A549 (cell line): ENCODE measurements around the gene OCA2. TPM values are rescaled to one million over a fixed set of nuclear protein-coding genes. Genes with fewer than 3 reads are reported as not detected.

Experiments used
- ATAC-seq, 2 experiments: fragments of 200-7000 bp in 1 of 2; fragments of >200 bp in 1 of 2; cut with Nextera tagmentation in 1 of 2; cut with Tn5 transposase in 1 of 2; 3 replicates each; pipeline versions ENCODE4 v1.8.0 to v1.9.1; 2018 to 2020; ENCODE audit warnings: mild to moderate bottlenecking in 1 of 2, moderate library complexity in 1 of 2
- CTCF ChIA-PET: fragments of 300-600 bp; sonication (Branson Sonifier 250); formaldehyde crosslinking; extraction: SDS; loops from one replicate; lab custom pipeline; 2021; ENCODE audit warnings: antibody characterized with exemption, inconsistent platforms; lab: Yijun Ruan, JAX
- POLR2A ChIA-PET: fragments of 350-600 bp; formaldehyde crosslinking; extraction: SDS; loops from one replicate; lab custom pipeline; 2021; ENCODE audit warnings: antibody characterized with exemption, inconsistent platforms; lab: Yijun Ruan, JAX
- DNase-seq, 2 experiments: peaks; one replicate each; pipeline versions ENCODE4 v3.0.0 to v3.0.0-alpha.2; 2011 to 2016; ENCODE audit warnings: low read depth in 1 of 2, low spot score in 1 of 2
- FAIRE-seq: peaks from 2 replicates; lab custom pipeline; 2011; peaks lifted over from hg19 to GRCh38; lab: Jason Lieb, UNC
- H3K27ac ChIP-seq, 2 experiments: fragments of >200 bp; sonication (Bioruptor Twin); formaldehyde crosslinking; 3 replicates each; pipeline ENCODE4 v1.5.1; 2016 to 2017
- H3K4me1 ChIP-seq: fragments of >200 bp; sonication (Bioruptor Twin); formaldehyde crosslinking; 3 replicates; pipeline ENCODE4 v1.6.1; 2016
- H3K4me2 ChIP-seq: fragments of >200 bp; sonication (Bioruptor Twin); formaldehyde crosslinking; 3 replicates; pipeline ENCODE4 v1.6.1; 2016
- H3K4me3 ChIP-seq: fragments of >200 bp; sonication (Bioruptor Twin); formaldehyde crosslinking; 3 replicates; pipeline ENCODE4 v1.5.1; 2016
- H3K9me3 ChIP-seq: fragments of >200 bp; sonication (Bioruptor Twin); formaldehyde crosslinking; 3 replicates; pipeline ENCODE4 v1.6.1; 2016
- BCL3 ChIP-seq: fragments of >200 bp; sonication (Bioruptor Twin); formaldehyde crosslinking; IDR thresholded peaks from 3 replicates; pipeline ENCODE4 v1.6.1; 2016
- CEBPB ChIP-seq, 2 experiments: fragments of >200 bp in 1 of 2; sonication (Bioruptor Twin) in 1 of 2; formaldehyde crosslinking in 1 of 2; IDR thresholded peaks; 2 replicates each; pipeline ENCODE4 v1.6.1; 2012 to 2016
- ESRRA ChIP-seq: fragments of 150-350 bp; IDR thresholded peaks from 2 replicates; pipeline ENCODE4 v1.6.1; 2014; ENCODE audit warnings: mild to moderate bottlenecking, low read length, borderline replicate concordance
- GATA3 ChIP-seq: IDR thresholded peaks from 2 replicates; pipeline ENCODE4 v1.6.1; 2012; ENCODE audit warnings: borderline replicate concordance
- HDAC2 ChIP-seq: fragments of 200-600 bp; sonication (generic); IDR thresholded peaks from 2 replicates; pipeline ENCODE4 v1.6.1; 2016
- HOXB5 ChIP-seq: fragments of 250-450 bp; sonication (Bioruptor Pico); IDR thresholded peaks from 2 replicates; pipeline ENCODE4 v1.5.0; 2020; ENCODE audit warnings: mild to moderate bottlenecking, moderate library complexity
- JUNB ChIP-seq: fragments of >200 bp; sonication (Bioruptor Twin); formaldehyde crosslinking; IDR thresholded peaks from 2 replicates; pipeline ENCODE4 v1.6.1; 2016
- KDM5A ChIP-seq: fragments of 200-600 bp; sonication (generic); IDR thresholded peaks from 2 replicates; pipeline ENCODE4 v1.6.1; 2016; ENCODE audit warnings: antibody characterized with exemption, mild to moderate bottlenecking
- PHF8 ChIP-seq: fragments of 200-600 bp; sonication (generic); IDR thresholded peaks from 2 replicates; pipeline ENCODE4 v1.6.1; 2016; ENCODE audit warnings: low read depth, mild to moderate bottlenecking, antibody characterized with exemption, moderate library complexity, borderline replicate concordance
- RAD21 ChIP-seq, 2 experiments: fragments of >200 bp in 1 of 2; sonication (Bioruptor Twin) in 1 of 2; formaldehyde crosslinking in 1 of 2; IDR thresholded peaks in 1 of 2; conservative IDR thresholded peaks in 1 of 2; 2 replicates in 1 of 2; 3 replicates in 1 of 2; pipeline ENCODE4 v1.6.1; 2012 to 2018; ENCODE audit warnings: inconsistent platforms in 1 of 2
- RFX5 ChIP-seq: fragments of 450-650 bp; IDR thresholded peaks from 2 replicates; pipeline ENCODE4 v1.7.1; 2014; ENCODE audit warnings: antibody characterized with exemption, mild to moderate bottlenecking, moderate library complexity
- TP53 ChIP-seq: fragments of 250-450 bp; sonication (Bioruptor Pico); IDR thresholded peaks from 2 replicates; pipeline ENCODE4 v1.5.0; 2021; ENCODE audit warnings: mild to moderate bottlenecking, moderate library complexity
- ZNF302 ChIP-seq: fragments of 250-450 bp; sonication (Bioruptor Pico); IDR thresholded peaks from 2 replicates; pipeline ENCODE4 v1.9.0; 2021; ENCODE audit warnings: inconsistent platforms, mild to moderate bottlenecking, moderate library complexity
- WGBS: methylation state at CpG from one replicate; pipeline ENCODE4 v1.1.6; 2017; ENCODE audit errors: missing lambda C conversion rate; 5-methylcytosine and 5-hydroxymethylcytosine counted together
- polyA plus RNA-seq, 4 experiments: library from polyadenylated mRNA; depleted of rRNA in 3 of 4; stranded (reverse); fragments of >200 nt; fragmentation: RNase III in 1 of 4; extraction: RNeasy Plus Mini Kit Qiagen cat#74134 plus additional on column Dnase treatment in 1 of 4; gene quantifications; 2 replicates in 3 of 4; 3 replicates in 1 of 4; pipeline ENCODE4 v1.2.3, GENCODE V29; 2011 to 2017
- TF ChIP-seq, protein P1 (sequence below): fragments of >200 bp; sonication (Bioruptor Twin); formaldehyde crosslinking; IDR thresholded peaks from 2 replicates; pipeline ENCODE4 v1.6.1; 2016
- TF ChIP-seq, protein P2 (sequence below): fragments of 200-600 bp; sonication (generic); IDR thresholded peaks from 2 replicates; pipeline ENCODE4 v1.6.1; 2016; ENCODE audit warnings: antibody characterized with exemption, mild to moderate bottlenecking, moderate library complexity

The OCA2 gene
- polyA plus RNA-seq, 2 of the 4 experiments (the other 2 are of a cell fraction): 0.17 to 0.25 TPM

DNA sequence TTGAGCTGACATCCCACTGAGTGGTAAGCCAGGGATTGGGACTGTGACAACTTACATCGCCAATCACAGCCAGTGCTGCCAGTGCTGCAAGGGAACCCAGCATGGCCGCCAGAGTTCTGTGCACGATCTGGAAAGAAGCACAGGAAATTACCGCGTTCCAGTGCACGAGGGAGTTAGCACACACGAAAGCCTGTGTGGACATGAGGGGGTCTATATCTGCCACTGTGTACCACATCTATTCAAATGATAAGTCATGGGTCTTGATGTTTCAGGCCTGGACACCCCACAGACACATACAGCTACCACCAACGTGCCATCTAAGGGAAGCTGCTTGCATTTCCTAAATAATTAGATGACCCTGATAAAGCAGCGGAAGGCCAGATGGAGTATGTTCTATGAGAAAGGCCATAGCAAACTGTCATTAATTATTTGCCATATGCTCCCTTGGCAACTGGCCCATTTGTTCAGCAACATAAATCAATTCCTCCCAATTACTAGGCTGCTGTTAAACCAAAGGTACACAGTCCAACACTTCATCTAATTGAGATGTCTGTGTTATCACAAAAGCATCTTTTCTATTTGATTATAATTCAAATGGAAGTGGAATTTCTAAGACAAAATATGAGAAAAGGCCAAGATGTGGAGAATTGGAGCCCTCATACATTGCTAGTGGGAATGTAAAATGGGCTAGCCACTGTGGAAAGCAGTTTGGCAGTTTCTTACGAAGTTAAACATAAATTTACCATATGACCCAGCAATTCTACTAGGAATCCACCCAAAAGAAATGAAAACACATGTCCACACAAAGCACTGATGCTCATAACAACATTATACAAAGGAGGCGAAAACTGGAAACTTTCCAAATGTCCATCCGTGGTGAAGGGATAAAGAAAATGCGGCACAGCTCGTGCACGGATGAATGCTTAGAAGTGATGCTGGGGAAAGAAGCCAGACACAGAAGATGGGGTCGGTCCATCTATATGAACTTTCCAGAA is 108.3 kb downstream of the OCA2 start:
- Histone ChIP-seq H3K4me3 (no peak overlapping the region), H3K4me2 (no peak overlapping the region), H3K4me1 (no peaks in the 10 kb centered on the region), H3K27ac (no peak overlapping the region), H3K9me3 (0 out of 3 replicates have a peak, but pooled peaks cover 3% of the 10 kb centered on the region)
- TF ChIP-seq ZNF302 (no peak), RFX5 (no peak), JUNB (no peak), TP53 (CRISPR knock-in tag) (no peak), BCL3 (no peak), PHF8 (no peak), HDAC2 (no peak), KDM5A (no peak), RAD21 (conservative IDR thresholded peaks at IDR 0.05 in 1 of 2, IDR thresholded peaks at IDR 0.05 in 1 of 2) (no peak), CEBPB (IDR thresholded peaks at IDR 0.05) (no peak), HOXB5 (CRISPR knock-in tag) (no peak)
- FAIRE-seq (no peak), DNase-seq (no peak), ATAC-seq (no peak)
- CTCF ChIA-PET: no interaction called here
- 48% methylated on average over 16 of the region's 16 CpGs for WGBS
- POLR2A ChIA-PET: no interaction called here

GRCh38 chr15:27989838-27990237 is 109.3 kb downstream of the OCA2 start:
- 47% methylated on average over 4 of the region's 4 CpGs for WGBS
- ChIA-PET CTCF (no interaction called here), POLR2A (no interaction called here)

DNA sequence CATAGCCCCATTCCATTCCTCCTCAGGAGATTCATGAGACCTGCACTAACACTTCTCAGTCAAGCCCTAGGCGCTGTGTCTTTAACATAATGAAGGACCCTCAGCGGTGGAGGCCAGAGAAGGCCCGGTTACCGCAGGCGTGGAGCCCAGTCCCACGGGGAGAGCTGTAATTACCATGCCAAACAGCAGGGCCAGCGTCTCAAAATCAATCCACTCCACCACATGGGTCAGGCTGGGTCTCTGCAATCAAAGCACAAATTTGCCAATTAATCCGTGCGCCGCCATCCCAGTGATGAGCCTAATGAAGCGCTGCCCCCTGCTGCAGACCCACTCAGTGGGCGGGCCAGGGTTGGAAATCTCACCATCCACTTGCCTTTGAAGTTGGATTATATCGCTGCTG is 109.7 kb downstream of the OCA2 start:
- FAIRE-seq (no peak), ATAC-seq (0 out of 6 replicates have a peak, but pooled peaks of 1 of the 2 experiments have one; percentile 22), DNase-seq (no peak)
- CTCF ChIA-PET: no interaction called here
- no peaks in the 10 kb centered on the region for H3K4me1 ChIP-seq
- no peak overlapping the region for H3K4me3 ChIP-seq
- no peak overlapping the region for H3K4me2 ChIP-seq
- 63% methylated on average over 13 of the region's 13 CpGs for WGBS
- 0 out of 3 replicates have a peak, but pooled peaks cover 2% of the 10 kb centered on the region for H3K9me3 ChIP-seq
- POLR2A ChIA-PET: no interaction called here
- H3K27ac ChIP-seq: no peak overlapping the region
- TF ChIP-seq ESRRA: no peak

More at GRCh38 chr15:27989838-27990237, 109.3 kb downstream of the OCA2 start:
- DNase-seq: no peak
- no peak overlapping the region for H3K4me3 ChIP-seq
- H3K4me1 ChIP-seq: no peaks in the 10 kb centered on the region
- H3K27ac ChIP-seq: no peak overlapping the region
- FAIRE-seq: no peak
- 0 out of 3 replicates have a peak, but pooled peaks cover 3% of the 10 kb centered on the region for H3K9me3 ChIP-seq
- H3K4me2 ChIP-seq: no peak overlapping the region
- TF ChIP-seq, protein P1, sequence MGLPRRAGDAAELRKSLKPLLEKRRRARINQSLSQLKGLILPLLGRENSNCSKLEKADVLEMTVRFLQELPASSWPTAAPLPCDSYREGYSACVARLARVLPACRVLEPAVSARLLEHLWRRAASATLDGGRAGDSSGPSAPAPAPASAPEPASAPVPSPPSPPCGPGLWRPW: no peak
- no peak for TF ChIP-seq GATA3
- no peak for TF ChIP-seq RAD21 (conservative IDR thresholded peaks at IDR 0.05 in 1 of 2, IDR thresholded peaks at IDR 0.05 in 1 of 2)
- TF ChIP-seq, protein P2, sequence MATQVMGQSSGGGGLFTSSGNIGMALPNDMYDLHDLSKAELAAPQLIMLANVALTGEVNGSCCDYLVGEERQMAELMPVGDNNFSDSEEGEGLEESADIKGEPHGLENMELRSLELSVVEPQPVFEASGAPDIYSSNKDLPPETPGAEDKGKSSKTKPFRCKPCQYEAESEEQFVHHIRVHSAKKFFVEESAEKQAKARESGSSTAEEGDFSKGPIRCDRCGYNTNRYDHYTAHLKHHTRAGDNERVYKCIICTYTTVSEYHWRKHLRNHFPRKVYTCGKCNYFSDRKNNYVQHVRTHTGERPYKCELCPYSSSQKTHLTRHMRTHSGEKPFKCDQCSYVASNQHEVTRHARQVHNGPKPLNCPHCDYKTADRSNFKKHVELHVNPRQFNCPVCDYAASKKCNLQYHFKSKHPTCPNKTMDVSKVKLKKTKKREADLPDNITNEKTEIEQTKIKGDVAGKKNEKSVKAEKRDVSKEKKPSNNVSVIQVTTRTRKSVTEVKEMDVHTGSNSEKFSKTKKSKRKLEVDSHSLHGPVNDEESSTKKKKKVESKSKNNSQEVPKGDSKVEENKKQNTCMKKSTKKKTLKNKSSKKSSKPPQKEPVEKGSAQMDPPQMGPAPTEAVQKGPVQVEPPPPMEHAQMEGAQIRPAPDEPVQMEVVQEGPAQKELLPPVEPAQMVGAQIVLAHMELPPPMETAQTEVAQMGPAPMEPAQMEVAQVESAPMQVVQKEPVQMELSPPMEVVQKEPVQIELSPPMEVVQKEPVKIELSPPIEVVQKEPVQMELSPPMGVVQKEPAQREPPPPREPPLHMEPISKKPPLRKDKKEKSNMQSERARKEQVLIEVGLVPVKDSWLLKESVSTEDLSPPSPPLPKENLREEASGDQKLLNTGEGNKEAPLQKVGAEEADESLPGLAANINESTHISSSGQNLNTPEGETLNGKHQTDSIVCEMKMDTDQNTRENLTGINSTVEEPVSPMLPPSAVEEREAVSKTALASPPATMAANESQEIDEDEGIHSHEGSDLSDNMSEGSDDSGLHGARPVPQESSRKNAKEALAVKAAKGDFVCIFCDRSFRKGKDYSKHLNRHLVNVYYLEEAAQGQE: no peak
- ATAC-seq: no peak; a peak in 1 of 6 replicates
